GM19238 (cell line): ENCODE data around the gene CNTNAP3.
"Not testable (repeated sequence)": the region's sequence is repeated elsewhere in the genome, so short reads cannot be mapped to it uniquely, and the experiment has no call there.

Source experiments
- DNase-seq: peaks from one replicate; pipeline ENCODE4 v3.0.0; 2011; ENCODE audit warnings: low spot score; ENCODE audit not compliant: insufficient read length

Gene CNTNAP3

GRCh38 chr9:39073537-39073936 lies 214.4 kb downstream of the CNTNAP3 start:
- DNase-seq = not testable (repeated sequence)

- DNase-seq = not testable (repeated sequence)
These were observed 220.3 kb downstream of the CNTNAP3 start for GRCh38 chr9:39067683-39068082.

- DNase-seq = not testable (repeated sequence)
These were observed 225.0 kb downstream of the CNTNAP3 start for GRCh38 chr9:39062966-39063365.

GRCh38 chr9:39054453-39054852 lies 233.5 kb downstream of the CNTNAP3 start:
- not testable (repeated sequence) for DNase-seq

- not testable (repeated sequence) for DNase-seq
These were observed 241.1 kb downstream of the CNTNAP3 start for GRCh38 chr9:39046833-39047232.

GRCh38 chr9:39042352-39042803 lies 245.6 kb downstream of the CNTNAP3 start:
- DNase-seq = not testable (repeated sequence)

GRCh38 chr9:39041774-39042173 lies 246.2 kb downstream of the CNTNAP3 start:
- DNase-seq = not testable (repeated sequence)

- not testable (repeated sequence) for DNase-seq
These were observed 248.8 kb downstream of the CNTNAP3 start for GRCh38 chr9:39039148-39039547.

- DNase-seq = not testable (repeated sequence)
These were observed 249.7 kb downstream of the CNTNAP3 start for GRCh38 chr9:39038221-39038620.

GRCh38 chr9:39033849-39034248 lies 254.1 kb downstream of the CNTNAP3 start:
- DNase-seq = not testable (repeated sequence)

GRCh38 chr9:39030204-39031019 lies 257.6 kb downstream of the CNTNAP3 start:
- not testable (repeated sequence) for DNase-seq

- not testable (repeated sequence) for DNase-seq
These were observed 259.1 kb downstream of the CNTNAP3 start for GRCh38 chr9:39028855-39029254.

GRCh38 chr9:39028168-39028567 lies 259.8 kb downstream of the CNTNAP3 start:
- not testable (repeated sequence) for DNase-seq

GRCh38 chr9:39025911-39026588 lies 261.9 kb downstream of the CNTNAP3 start:
- not testable (repeated sequence) for DNase-seq
